Measurements from ENCODE around the gene CDH13.

DNA sequence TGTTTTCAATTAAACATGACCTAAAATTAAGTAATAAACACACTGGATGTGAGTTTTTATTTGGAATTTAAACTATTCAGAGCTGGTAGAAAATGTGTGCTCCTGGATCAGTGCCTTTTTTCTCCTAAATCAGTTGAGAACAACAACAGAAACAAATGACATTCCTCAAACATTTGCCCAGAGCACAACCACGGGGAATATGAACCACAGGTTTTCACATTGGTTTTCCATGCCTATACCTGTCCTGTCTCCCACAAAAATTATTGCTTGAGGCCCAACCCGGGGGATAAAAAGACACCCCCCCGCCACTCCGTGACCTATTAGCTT is 1187.9 kb downstream of the CDH13 start:
- TF ChIP-seq CTCF (IDR thresholded peaks at IDR 0.05; ENCODE audit: poor library complexity, severe bottlenecking) (no peak), MXI1 (conservative IDR thresholded peaks at IDR 0.05; ENCODE audit: poor library complexity, severe bottlenecking) (no peak), EP300 (conservative IDR thresholded peaks at IDR 0.05; ENCODE audit: poor library complexity, severe bottlenecking) (no peak), TAF1 (IDR thresholded peaks at IDR 0.05; ENCODE audit: low read depth) (no peak), POLR2AphosphoS5 (IDR thresholded peaks at IDR 0.05) (no peak), EZH2 (IDR thresholded peaks at IDR 0.05; ENCODE audit: borderline replicate concordance, insufficient read depth, low read length, poor library complexity, severe bottlenecking) (no peak), RAD21 (conservative IDR thresholded peaks at IDR 0.05) (no peak)
- TF ChIP-seq, protein P1, sequence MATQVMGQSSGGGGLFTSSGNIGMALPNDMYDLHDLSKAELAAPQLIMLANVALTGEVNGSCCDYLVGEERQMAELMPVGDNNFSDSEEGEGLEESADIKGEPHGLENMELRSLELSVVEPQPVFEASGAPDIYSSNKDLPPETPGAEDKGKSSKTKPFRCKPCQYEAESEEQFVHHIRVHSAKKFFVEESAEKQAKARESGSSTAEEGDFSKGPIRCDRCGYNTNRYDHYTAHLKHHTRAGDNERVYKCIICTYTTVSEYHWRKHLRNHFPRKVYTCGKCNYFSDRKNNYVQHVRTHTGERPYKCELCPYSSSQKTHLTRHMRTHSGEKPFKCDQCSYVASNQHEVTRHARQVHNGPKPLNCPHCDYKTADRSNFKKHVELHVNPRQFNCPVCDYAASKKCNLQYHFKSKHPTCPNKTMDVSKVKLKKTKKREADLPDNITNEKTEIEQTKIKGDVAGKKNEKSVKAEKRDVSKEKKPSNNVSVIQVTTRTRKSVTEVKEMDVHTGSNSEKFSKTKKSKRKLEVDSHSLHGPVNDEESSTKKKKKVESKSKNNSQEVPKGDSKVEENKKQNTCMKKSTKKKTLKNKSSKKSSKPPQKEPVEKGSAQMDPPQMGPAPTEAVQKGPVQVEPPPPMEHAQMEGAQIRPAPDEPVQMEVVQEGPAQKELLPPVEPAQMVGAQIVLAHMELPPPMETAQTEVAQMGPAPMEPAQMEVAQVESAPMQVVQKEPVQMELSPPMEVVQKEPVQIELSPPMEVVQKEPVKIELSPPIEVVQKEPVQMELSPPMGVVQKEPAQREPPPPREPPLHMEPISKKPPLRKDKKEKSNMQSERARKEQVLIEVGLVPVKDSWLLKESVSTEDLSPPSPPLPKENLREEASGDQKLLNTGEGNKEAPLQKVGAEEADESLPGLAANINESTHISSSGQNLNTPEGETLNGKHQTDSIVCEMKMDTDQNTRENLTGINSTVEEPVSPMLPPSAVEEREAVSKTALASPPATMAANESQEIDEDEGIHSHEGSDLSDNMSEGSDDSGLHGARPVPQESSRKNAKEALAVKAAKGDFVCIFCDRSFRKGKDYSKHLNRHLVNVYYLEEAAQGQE (IDR thresholded peaks at IDR 0.05; ENCODE audit: borderline replicate concordance): no peak

All from neural cell (in vitro differentiated cells).